ENCODE data around the gene S100A5. TPM values are rescaled to one million over a fixed set of nuclear protein-coding genes. Genes with fewer than 3 reads are reported as not detected.

S100A5 gene
- total RNA-seq, 4 donors from 2014 or later: not detected

- DNase-seq: no peak
- 17% methylated on average over 1 of the region's 3 CpGs; no CpG with 5 or more reads in 1 of the 2 donors for WGBS, 2 donors
- Histone ChIP-seq H3K4me1 (peaks cover 43 to 83% (median 63%) of the 10 kb centered on the region in 3 donors), H3K27ac (peak overlapping the region; percentile 99 to 100 (median 100)), H3K27me3 (no peaks in the 10 kb centered on the region), H3K36me3 (no peaks in the 10 kb centered on the region), H3K4me3 (peak overlapping the region; percentile 55 to 91 (median 76)), H3K9me3 (no peaks in the 10 kb centered on the region)
- TF ChIP-seq POLR2A (IDR thresholded peaks at IDR 0.05): no peak
- TF ChIP-seq CTCF (IDR thresholded peaks at IDR 0.05): no peak
- intact Hi-C loops (cut with DNase I): loop anchor here (2.0 kb wide), 1 partner anchor 34 kb away; no protein-coding TSS in a partner anchor
These were observed 5.9 kb downstream of the S100A5 start for GRCh38 chr1:153534925-153535241.

GRCh38 chr1:153534226-153534924, 6.4 kb downstream of the S100A5 start:
- no peak for DNase-seq
- Histone ChIP-seq H3K36me3 (no peaks in the 10 kb centered on the region), H3K9me3 (no peaks in the 10 kb centered on the region), H3K27ac (peak overlapping the region; percentile 99 to 100 (median 100)), H3K4me1 (peaks cover 43 to 79% (median 63%) of the 10 kb centered on the region in 3 donors), H3K4me3 (peak overlapping the region; percentile 55 to 91 (median 76)), H3K27me3 (no peaks in the 10 kb centered on the region)
- TF ChIP-seq POLR2A (IDR thresholded peaks at IDR 0.05) (no peak), CTCF (IDR thresholded peaks at IDR 0.05) (no peak)
- intact Hi-C loops (cut with DNase I): loop anchor here (2.0 kb wide), 1 partner anchor 34 kb away; no protein-coding TSS in a partner anchor
- 26 to 31% methylated on average over 6 to 7 of the region's 7 CpGs for WGBS, 2 donors

- TF ChIP-seq CTCF (IDR thresholded peaks at IDR 0.05) (no peak), POLR2A (IDR thresholded peaks at IDR 0.05) (peak in 1 of 4 donors; percentile 15)
- no peak for DNase-seq
- H3K4me1 ChIP-seq: peaks cover 40 to 75% (median 60%) of the 10 kb centered on the region in 3 donors
- peak overlapping the region; percentile 99 to 100 (median 100) for H3K27ac ChIP-seq
- no peaks in the 10 kb centered on the region for H3K27me3 ChIP-seq
- 4 to 22% methylated on average over 4 to 7 of the region's 13 CpGs for WGBS, 2 donors
- intact Hi-C loops (cut with DNase I): loop anchor here (2.0 kb wide), 1 partner anchor 35 kb away; no protein-coding TSS in a partner anchor
- H3K9me3 ChIP-seq: no peaks in the 10 kb centered on the region
- no peaks in the 10 kb centered on the region for H3K36me3 ChIP-seq
- peak overlapping the region; percentile 55 to 91 (median 76) for H3K4me3 ChIP-seq
These were observed 7.0 kb downstream of the S100A5 start for GRCh38 chr1:153533689-153534201.

- WGBS, 2 donors: 20 to 32% methylated on average over 14 to 26 of the region's 34 CpGs
- DNase-seq: no peak
- peak in 1 of 4 donors; percentile 39 for TF ChIP-seq POLR2A (IDR thresholded peaks at IDR 0.05)
- TF ChIP-seq CTCF (IDR thresholded peaks at IDR 0.05): peak; percentile 77 to 97 (median 94)
- H3K27me3 ChIP-seq: no peaks in the 10 kb centered on the region
- H3K27ac ChIP-seq: peak overlapping the region; percentile 99 to 100 (median 100)
- intact Hi-C loops (cut with DNase I): no loop called here
- H3K4me3 ChIP-seq: peak overlapping the region; percentile 55 to 91 (median 76)
- peaks cover 35 to 68% (median 54%) of the 10 kb centered on the region in 3 donors for H3K4me1 ChIP-seq
- no peaks in the 10 kb centered on the region for H3K36me3 ChIP-seq
- H3K9me3 ChIP-seq: no peaks in the 10 kb centered on the region
These were observed 7.8 kb downstream of the S100A5 start for GRCh38 chr1:153532769-153533599.

All from esophagus squamous epithelium (tissue), 5 donors.